ENCODE results near the gene COL2A1.

DNA sequence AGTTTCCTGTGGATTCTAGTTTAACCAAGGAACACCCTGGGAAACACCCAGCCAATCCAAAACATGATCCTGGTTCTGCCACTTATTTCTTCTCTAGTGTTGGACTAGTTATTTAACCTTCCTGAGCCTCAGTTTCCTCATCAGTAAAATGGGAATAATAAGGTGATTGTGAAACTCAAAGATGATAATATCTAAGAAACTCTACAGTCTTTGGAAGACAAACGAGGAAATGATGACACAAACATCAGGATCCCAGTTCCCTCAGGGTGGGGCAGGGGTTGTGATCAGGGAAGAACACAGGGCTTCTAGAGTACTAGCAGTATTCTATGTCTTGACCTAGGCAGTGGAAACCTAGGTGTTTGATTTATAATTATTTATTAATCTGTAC is 58.9 kb downstream of the COL2A1 start:
- TF ChIP-seq POLR2AphosphoS5 (IDR thresholded peaks at IDR 0.05; ENCODE audit: low read depth, low read length) = no peak
- TF ChIP-seq, protein P1, sequence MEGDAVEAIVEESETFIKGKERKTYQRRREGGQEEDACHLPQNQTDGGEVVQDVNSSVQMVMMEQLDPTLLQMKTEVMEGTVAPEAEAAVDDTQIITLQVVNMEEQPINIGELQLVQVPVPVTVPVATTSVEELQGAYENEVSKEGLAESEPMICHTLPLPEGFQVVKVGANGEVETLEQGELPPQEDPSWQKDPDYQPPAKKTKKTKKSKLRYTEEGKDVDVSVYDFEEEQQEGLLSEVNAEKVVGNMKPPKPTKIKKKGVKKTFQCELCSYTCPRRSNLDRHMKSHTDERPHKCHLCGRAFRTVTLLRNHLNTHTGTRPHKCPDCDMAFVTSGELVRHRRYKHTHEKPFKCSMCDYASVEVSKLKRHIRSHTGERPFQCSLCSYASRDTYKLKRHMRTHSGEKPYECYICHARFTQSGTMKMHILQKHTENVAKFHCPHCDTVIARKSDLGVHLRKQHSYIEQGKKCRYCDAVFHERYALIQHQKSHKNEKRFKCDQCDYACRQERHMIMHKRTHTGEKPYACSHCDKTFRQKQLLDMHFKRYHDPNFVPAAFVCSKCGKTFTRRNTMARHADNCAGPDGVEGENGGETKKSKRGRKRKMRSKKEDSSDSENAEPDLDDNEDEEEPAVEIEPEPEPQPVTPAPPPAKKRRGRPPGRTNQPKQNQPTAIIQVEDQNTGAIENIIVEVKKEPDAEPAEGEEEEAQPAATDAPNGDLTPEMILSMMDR (IDR thresholded peaks at IDR 0.05) = no peak
- no peak for TF ChIP-seq SIN3A (IDR thresholded peaks at IDR 0.05; ENCODE audit: borderline replicate concordance, insufficient read depth, low read depth, low read length)
- TF ChIP-seq, protein P2, sequence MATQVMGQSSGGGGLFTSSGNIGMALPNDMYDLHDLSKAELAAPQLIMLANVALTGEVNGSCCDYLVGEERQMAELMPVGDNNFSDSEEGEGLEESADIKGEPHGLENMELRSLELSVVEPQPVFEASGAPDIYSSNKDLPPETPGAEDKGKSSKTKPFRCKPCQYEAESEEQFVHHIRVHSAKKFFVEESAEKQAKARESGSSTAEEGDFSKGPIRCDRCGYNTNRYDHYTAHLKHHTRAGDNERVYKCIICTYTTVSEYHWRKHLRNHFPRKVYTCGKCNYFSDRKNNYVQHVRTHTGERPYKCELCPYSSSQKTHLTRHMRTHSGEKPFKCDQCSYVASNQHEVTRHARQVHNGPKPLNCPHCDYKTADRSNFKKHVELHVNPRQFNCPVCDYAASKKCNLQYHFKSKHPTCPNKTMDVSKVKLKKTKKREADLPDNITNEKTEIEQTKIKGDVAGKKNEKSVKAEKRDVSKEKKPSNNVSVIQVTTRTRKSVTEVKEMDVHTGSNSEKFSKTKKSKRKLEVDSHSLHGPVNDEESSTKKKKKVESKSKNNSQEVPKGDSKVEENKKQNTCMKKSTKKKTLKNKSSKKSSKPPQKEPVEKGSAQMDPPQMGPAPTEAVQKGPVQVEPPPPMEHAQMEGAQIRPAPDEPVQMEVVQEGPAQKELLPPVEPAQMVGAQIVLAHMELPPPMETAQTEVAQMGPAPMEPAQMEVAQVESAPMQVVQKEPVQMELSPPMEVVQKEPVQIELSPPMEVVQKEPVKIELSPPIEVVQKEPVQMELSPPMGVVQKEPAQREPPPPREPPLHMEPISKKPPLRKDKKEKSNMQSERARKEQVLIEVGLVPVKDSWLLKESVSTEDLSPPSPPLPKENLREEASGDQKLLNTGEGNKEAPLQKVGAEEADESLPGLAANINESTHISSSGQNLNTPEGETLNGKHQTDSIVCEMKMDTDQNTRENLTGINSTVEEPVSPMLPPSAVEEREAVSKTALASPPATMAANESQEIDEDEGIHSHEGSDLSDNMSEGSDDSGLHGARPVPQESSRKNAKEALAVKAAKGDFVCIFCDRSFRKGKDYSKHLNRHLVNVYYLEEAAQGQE (IDR thresholded peaks at IDR 0.05; ENCODE audit: insufficient read depth in 1 of 2, low read depth in 2 of 2, low read length in 1 of 2) = no peak
- no peak for TF ChIP-seq TCF7L2 (IDR thresholded peaks at IDR 0.05; ENCODE audit: low read depth, low read length)
